ENCODE measurements around the gene ERG28.

The ERG28 gene

GRCh38 chr14:75658957-75659356, 1.7 kb downstream of the ERG28 start:
- no peak for DNase-seq (ENCODE audit: low read depth)

GRCh38 chr14:75657331-75657730, 3.3 kb downstream of the ERG28 start:
- no peak for DNase-seq (ENCODE audit: low read depth)

GRCh38 chr14:75655235-75655634, 5.4 kb downstream of the ERG28 start:
- DNase-seq (ENCODE audit: low read depth): no peak

- DNase-seq (ENCODE audit: low read depth): peak; percentile 70
Observed at GRCh38 chr14:75654127-75654732, 6.4 kb downstream of the ERG28 start.

GRCh38 chr14:75653563-75653962, 7.1 kb downstream of the ERG28 start:
- DNase-seq (ENCODE audit: low read depth): no peak

- no peak for DNase-seq (ENCODE audit: low read depth)
Observed at GRCh38 chr14:75650253-75651058, 10.2 kb downstream of the ERG28 start.

GRCh38 chr14:75649773-75650172, 10.9 kb downstream of the ERG28 start:
- DNase-seq (ENCODE audit: low read depth): no peak

GRCh38 chr14:75649337-75649736, 11.3 kb downstream of the ERG28 start:
- no peak for DNase-seq (ENCODE audit: low read depth)

- no peak for DNase-seq (ENCODE audit: low read depth)
Observed at GRCh38 chr14:75648066-75648838, 12.4 kb downstream of the ERG28 start.

- DNase-seq (ENCODE audit: low read depth): no peak
Observed at GRCh38 chr14:75647640-75648039, 13.0 kb downstream of the ERG28 start.

GRCh38 chr14:75646762-75647161, 13.9 kb downstream of the ERG28 start:
- no peak for DNase-seq (ENCODE audit: low read depth)

GRCh38 chr14:75645056-75645455, 15.6 kb downstream of the ERG28 start:
- DNase-seq (ENCODE audit: low read depth): no peak

- DNase-seq (ENCODE audit: low read depth): no peak
Observed at GRCh38 chr14:75643985-75644384, 16.7 kb downstream of the ERG28 start.

GRCh38 chr14:75640876-75641275, 19.8 kb downstream of the ERG28 start:
- DNase-seq (ENCODE audit: low read depth): no peak

GRCh38 chr14:75636100-75636692, 24.5 kb downstream of the ERG28 start:
- no peak for DNase-seq (ENCODE audit: low read depth)

- DNase-seq (ENCODE audit: low read depth): no peak
Observed at GRCh38 chr14:75634848-75635247, 25.8 kb downstream of the ERG28 start.

GRCh38 chr14:75631453-75631831, 29.2 kb downstream of the ERG28 start:
- no peak for DNase-seq (ENCODE audit: low read depth)

GRCh38 chr14:75630695-75631452, 29.8 kb downstream of the ERG28 start:
- no peak for DNase-seq (ENCODE audit: low read depth)

- no peak for DNase-seq (ENCODE audit: low read depth)
Observed at GRCh38 chr14:75628816-75629215, 31.9 kb downstream of the ERG28 start.

GRCh38 chr14:75627406-75627805, 33.3 kb downstream of the ERG28 start:
- no peak for DNase-seq (ENCODE audit: low read depth)

GRCh38 chr14:75626863-75627262, 33.8 kb downstream of the ERG28 start:
- no peak for DNase-seq (ENCODE audit: low read depth)

GRCh38 chr14:75626396-75626795, 34.3 kb downstream of the ERG28 start:
- DNase-seq (ENCODE audit: low read depth): no peak
